Calu3 (cell line): Measurements from ENCODE around the gene TBX2. TPM values are rescaled to one million over a fixed set of nuclear protein-coding genes. Genes with fewer than 3 reads are reported as not detected.
A peak's percentile ranks its signal among the peaks of the same experiment; 100 is the strongest.

Experiments
- BruUV-seq: library from RNA; stranded (reverse); fragments of 400-500 nt; replicated peaks from 2 replicates; lab custom pipeline; 2021; lab: Mats Ljungman, UMichigan
- CTCF ChIA-PET: fragments of 300-600 bp; sonication (Branson Sonifier 250); formaldehyde crosslinking; loops from one replicate; lab custom pipeline; 2022; ENCODE audit warnings: antibody characterized with exemption; lab: Charles Lee
- DNase-seq: peaks from one replicate; pipeline ENCODE4 v3.0.0; 2022
- H3K27ac Mint-ChIP-seq: one replicate; pipeline ENCODE4 v1.8.0; 2022; ENCODE audit warnings: mixed read lengths; ENCODE audit not compliant: unreplicated experiment
- H3K27me3 Mint-ChIP-seq: one replicate; pipeline ENCODE4 v1.8.0; 2022; ENCODE audit warnings: mixed read lengths; ENCODE audit not compliant: unreplicated experiment
- H3K36me3 Mint-ChIP-seq: one replicate; pipeline ENCODE4 v1.8.0; 2022; ENCODE audit warnings: mild to moderate bottlenecking, moderate library complexity, mixed read lengths; ENCODE audit not compliant: insufficient read depth, unreplicated experiment
- H3K4me1 Mint-ChIP-seq: one replicate; pipeline ENCODE4 v1.8.0; 2022; ENCODE audit warnings: mild to moderate bottlenecking, low read depth, mixed read lengths; ENCODE audit not compliant: unreplicated experiment
- H3K4me3 Mint-ChIP-seq: one replicate; pipeline ENCODE4 v1.8.0; 2022; ENCODE audit warnings: mild to moderate bottlenecking, low read depth, moderate library complexity, mixed read lengths; ENCODE audit not compliant: unreplicated experiment
- H3K9me3 Mint-ChIP-seq: one replicate; pipeline ENCODE4 v1.8.0; 2022; ENCODE audit warnings: low read depth, mixed read lengths; ENCODE audit not compliant: unreplicated experiment
- intact Hi-C: fragments of 100-400 bp; cut with micrococcal nuclease; formaldehyde crosslinking; loops from one replicate; pipeline ENCODE4 v1.10.0; 2022; ENCODE audit not compliant: unreplicated experiment
- total RNA-seq: library from RNA; stranded (reverse); gene quantifications from 2 replicates; pipeline ENCODE4 v1.2.3, GENCODE V29; 2022
- TF ChIP-seq, protein P1 (sequence below): fragments of 200-600 bp; IDR thresholded peaks from one replicate; pipeline ENCODE4 v1.8.0; 2022; ENCODE audit warnings: antibody characterized with exemption; ENCODE audit not compliant: unreplicated experiment

TBX2 gene
- total RNA-seq, 1 experiment from 2014 or later: 0.14 TPM

DNA sequence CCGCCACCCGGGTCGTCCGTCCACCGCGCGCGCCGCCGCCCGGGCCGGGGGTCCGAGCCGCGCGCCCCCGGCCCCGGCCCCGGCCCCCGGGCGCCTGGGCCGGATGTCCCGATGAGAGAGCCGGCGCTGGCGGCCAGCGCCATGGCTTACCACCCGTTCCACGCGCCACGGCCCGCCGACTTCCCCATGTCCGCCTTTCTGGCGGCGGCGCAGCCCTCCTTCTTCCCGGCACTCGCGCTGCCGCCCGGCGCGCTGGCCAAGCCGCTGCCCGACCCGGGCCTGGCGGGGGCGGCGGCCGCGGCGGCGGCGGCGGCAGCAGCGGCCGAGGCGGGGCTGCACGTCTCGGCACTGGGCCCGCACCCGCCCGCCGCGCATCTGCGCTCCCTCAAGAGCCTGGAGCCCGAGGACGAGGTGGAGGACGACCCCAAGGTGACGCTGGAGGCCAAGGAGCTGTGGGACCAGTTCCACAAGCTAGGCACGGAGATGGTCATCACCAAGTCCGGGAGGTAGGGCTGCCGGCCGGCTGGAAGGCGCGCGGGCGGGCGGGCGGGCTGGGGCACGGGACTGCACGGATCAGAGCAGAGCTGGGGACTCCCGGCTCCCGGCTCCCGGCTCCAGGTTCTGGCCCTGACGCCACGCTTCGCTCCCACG, 548 bp downstream of the TBX2 start:
- no peaks in the 10 kb centered on the region for H3K9me3 Mint-ChIP-seq
- DNase-seq: peak; percentile 15
- H3K4me1 Mint-ChIP-seq: no peaks in the 10 kb centered on the region
- H3K27ac Mint-ChIP-seq: no peak overlapping the region
- intact Hi-C loops: no loop called here
- peaks cover 54% of the 10 kb centered on the region for H3K27me3 Mint-ChIP-seq
- H3K36me3 Mint-ChIP-seq: peaks cover 11% of the 10 kb centered on the region
- H3K4me3 Mint-ChIP-seq: peak overlapping the region; percentile 66
- TF ChIP-seq, protein P1, sequence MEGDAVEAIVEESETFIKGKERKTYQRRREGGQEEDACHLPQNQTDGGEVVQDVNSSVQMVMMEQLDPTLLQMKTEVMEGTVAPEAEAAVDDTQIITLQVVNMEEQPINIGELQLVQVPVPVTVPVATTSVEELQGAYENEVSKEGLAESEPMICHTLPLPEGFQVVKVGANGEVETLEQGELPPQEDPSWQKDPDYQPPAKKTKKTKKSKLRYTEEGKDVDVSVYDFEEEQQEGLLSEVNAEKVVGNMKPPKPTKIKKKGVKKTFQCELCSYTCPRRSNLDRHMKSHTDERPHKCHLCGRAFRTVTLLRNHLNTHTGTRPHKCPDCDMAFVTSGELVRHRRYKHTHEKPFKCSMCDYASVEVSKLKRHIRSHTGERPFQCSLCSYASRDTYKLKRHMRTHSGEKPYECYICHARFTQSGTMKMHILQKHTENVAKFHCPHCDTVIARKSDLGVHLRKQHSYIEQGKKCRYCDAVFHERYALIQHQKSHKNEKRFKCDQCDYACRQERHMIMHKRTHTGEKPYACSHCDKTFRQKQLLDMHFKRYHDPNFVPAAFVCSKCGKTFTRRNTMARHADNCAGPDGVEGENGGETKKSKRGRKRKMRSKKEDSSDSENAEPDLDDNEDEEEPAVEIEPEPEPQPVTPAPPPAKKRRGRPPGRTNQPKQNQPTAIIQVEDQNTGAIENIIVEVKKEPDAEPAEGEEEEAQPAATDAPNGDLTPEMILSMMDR: no peak
- BruUV-seq: no TSS peak
- CTCF ChIA-PET: no interaction called here

DNA sequence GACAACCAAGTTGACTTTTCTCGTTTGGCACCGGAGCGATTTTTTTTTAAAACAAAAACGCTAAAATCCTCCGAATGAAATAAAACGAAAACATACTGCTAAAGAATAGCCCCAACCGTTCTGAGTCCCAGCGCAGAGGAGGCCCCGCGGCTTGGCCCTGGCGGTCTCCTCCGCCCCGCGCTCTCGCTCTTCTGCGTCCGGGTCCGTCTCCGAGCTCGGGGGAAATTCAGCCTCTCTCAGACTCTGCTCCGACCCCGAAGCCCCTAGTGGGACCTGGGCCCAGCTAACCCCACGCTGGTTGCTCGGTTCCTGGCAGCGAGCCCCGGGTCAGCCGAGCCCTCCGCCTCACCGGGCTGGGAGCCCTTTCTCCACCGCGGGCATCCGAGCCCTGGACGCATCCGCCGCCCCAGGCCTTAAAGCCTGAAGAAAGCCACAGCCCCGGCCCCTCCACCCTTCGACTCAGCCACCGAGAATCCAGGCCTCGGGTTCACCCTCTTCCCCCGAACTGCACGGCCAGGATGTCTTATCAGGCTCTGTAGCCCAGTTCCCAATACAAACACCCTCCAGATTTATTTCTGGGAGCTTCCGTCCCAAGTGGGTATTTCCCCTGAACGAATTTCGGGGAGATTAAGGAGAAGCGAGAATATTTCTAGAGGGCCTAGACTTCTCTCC, 1.2 kb downstream of the TBX2 start:
- Mint-ChIP-seq H3K36me3 (peaks cover 11% of the 10 kb centered on the region), H3K9me3 (no peaks in the 10 kb centered on the region), H3K27ac (no peak overlapping the region), H3K4me3 (peak overlapping the region; percentile 66), H3K4me1 (no peaks in the 10 kb centered on the region), H3K27me3 (peaks cover 47% of the 10 kb centered on the region)
- no TSS peak for BruUV-seq
- intact Hi-C loops: no loop called here
- TF ChIP-seq, protein P1: no peak
- DNase-seq: no peak
- CTCF ChIA-PET: no interaction called here

DNA sequence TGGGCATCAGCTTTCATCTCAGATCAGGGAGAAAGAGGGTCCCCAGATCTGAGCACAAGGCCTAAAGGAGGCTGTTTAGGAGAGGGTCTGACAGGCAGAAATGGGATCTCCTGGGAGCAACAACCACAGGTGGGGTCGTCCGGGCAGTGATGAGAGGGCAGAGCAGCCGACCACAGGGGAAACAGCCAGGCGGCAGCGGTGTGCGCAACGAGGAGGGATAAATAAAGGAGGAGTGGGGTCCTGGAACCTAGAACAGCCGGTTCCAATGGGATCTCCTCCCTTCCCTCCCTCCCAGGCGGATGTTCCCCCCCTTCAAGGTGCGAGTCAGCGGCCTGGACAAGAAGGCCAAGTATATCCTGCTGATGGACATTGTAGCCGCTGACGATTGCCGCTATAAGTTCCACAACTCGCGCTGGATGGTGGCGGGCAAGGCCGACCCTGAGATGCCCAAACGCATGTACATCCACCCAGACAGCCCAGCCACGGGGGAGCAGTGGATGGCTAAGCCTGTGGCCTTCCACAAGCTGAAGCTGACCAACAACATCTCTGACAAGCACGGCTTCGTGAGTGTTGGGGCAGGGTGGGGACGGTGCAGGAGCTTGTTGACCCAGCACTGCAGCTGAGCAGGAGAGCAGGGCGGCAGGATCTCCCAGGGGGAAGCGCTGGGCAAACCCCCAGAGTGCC, 1.9 kb downstream of the TBX2 start:
- CTCF ChIA-PET: no interaction called here
- no peak for DNase-seq
- Mint-ChIP-seq H3K27me3 (peaks cover 42% of the 10 kb centered on the region), H3K36me3 (peaks cover 11% of the 10 kb centered on the region), H3K9me3 (no peaks in the 10 kb centered on the region), H3K4me3 (no peak overlapping the region), H3K27ac (no peak overlapping the region), H3K4me1 (no peaks in the 10 kb centered on the region)
- TF ChIP-seq, protein P1: no peak
- intact Hi-C loops: no loop called here
- BruUV-seq: no TSS peak

DNA sequence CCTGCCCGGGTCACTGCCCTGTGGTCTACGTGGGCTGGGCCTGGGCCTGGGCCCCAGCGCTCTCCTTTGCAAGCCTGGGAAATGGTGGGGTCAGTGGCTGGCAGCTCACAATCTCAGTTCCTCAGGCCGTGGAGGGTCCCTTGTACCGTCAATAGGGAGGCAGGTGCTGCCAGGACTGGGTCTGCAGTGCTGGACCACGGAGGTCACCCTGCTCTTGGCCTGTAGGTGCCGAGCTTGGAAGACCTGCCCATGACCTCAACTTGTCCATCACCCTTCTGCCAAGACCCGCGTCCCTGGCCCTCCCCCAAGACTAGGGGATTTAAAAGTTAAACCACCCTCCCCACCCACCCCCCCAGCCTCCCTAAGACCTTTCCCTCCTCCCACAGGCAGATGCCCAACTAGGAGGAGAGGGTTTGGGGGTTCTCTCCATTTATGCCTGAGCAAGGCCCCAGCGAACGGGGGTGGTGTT, 2.5 kb downstream of the TBX2 start:
- Mint-ChIP-seq H3K27ac (no peak overlapping the region), H3K4me1 (no peaks in the 10 kb centered on the region), H3K9me3 (no peaks in the 10 kb centered on the region), H3K4me3 (no peak overlapping the region), H3K27me3 (peaks cover 42% of the 10 kb centered on the region), H3K36me3 (peaks cover 11% of the 10 kb centered on the region)
- CTCF ChIA-PET: no interaction called here
- BruUV-seq: no TSS peak
- intact Hi-C loops: no loop called here
- no peak for DNase-seq
- TF ChIP-seq, protein P1: no peak
